Panc1 (cell line): Measurements from ENCODE around the gene DEK. TPM values are rescaled to one million over a fixed set of nuclear protein-coding genes. Genes with fewer than 3 reads are reported as not detected.

Source experiments
- ATAC-seq: fragments of 200-7000 bp; cut with Tn5 transposase; 2 replicates; pipeline ENCODE4 v1.9.1; 2020; ENCODE audit warnings: mild to moderate bottlenecking, moderate library complexity
- BruUV-seq: library from RNA; stranded (reverse); fragments of 400-500 nt; replicated peaks from 2 replicates; lab custom pipeline; 2021; lab: Mats Ljungman, UMichigan
- CTCF ChIA-PET: fragments of 300-600 bp; sonication (Branson Sonifier 250); formaldehyde crosslinking; loops from one replicate; lab custom pipeline; 2022; ENCODE audit warnings: antibody characterized with exemption; lab: Charles Lee
- POLR2A ChIA-PET: fragments of 300-600 bp; sonication (Branson Sonifier 250); formaldehyde crosslinking; loops from one replicate; lab custom pipeline; 2022; ENCODE audit warnings: antibody characterized with exemption; lab: Charles Lee
- DNase-seq: peaks from one replicate; pipeline ENCODE4 v3.0.0-alpha.2; 2010; ENCODE audit warnings: low read depth, low spot score
- H3K27ac ChIP-seq: 2 replicates; pipeline ENCODE4 v1.5.1; 2011; ENCODE audit warnings: mild to moderate bottlenecking, low read length, inconsistent platforms
- H3K27me3 ChIP-seq: fragments of 200-500 bp; sonication (Bioruptor generic); 2 replicates; pipeline ENCODE4 v1.6.0; 2014; ENCODE audit warnings: low read length, inconsistent platforms; ENCODE audit not compliant: control insufficient read depth, insufficient read depth
- H3K36me3 ChIP-seq: fragments of 200-500 bp; sonication (Bioruptor generic); 2 replicates; pipeline ENCODE4 v1.5.1; 2014; ENCODE audit warnings: inconsistent platforms, mild to moderate bottlenecking, low read length, moderate library complexity; ENCODE audit not compliant: control insufficient read depth, insufficient read depth
- H3K4me1 ChIP-seq: 2 replicates; pipeline ENCODE4 v1.5.1; 2011; ENCODE audit warnings: inconsistent platforms, mild to moderate bottlenecking, low read length, moderate library complexity; ENCODE audit not compliant: control insufficient read depth, insufficient read depth
- H3K4me3 ChIP-seq, 2 experiments: 2 replicates each; pipeline ENCODE4 v1.5.1; 2011 to 2012; ENCODE audit warnings: low read depth in 2 of 2, low read length in 2 of 2, mild to moderate bottlenecking in 2 of 2, inconsistent platforms in 1 of 2, moderate library complexity in 1 of 2
- H3K9me3 ChIP-seq: fragments of 200-500 bp; sonication (Bioruptor generic); 2 replicates; pipeline ENCODE4 v1.5.1; 2014; ENCODE audit warnings: low read depth, mild to moderate bottlenecking, inconsistent platforms, low read length, moderate library complexity; ENCODE audit not compliant: control insufficient read depth, insufficient read depth
- CTCF ChIP-seq: fragments of 450-650 bp; IDR thresholded peaks from 2 replicates; pipeline ENCODE4 v1.5.1; 2017; ENCODE audit warnings: mild to moderate bottlenecking
- POLR2AphosphoS5 ChIP-seq: IDR thresholded peaks from 2 replicates; pipeline ENCODE4 v1.6.1; 2012; ENCODE audit warnings: mild to moderate bottlenecking, low read depth, low read length, moderate library complexity
- SIN3A ChIP-seq: IDR thresholded peaks from 2 replicates; pipeline ENCODE4 v1.6.1; 2012; ENCODE audit warnings: low read depth, mild to moderate bottlenecking, low read length, moderate library complexity, borderline replicate concordance; ENCODE audit not compliant: insufficient read depth
- TCF7L2 ChIP-seq: IDR thresholded peaks from 2 replicates; pipeline ENCODE4 v1.6.1; 2011; ENCODE audit warnings: mild to moderate bottlenecking, low read depth, low read length, inconsistent platforms
- in situ Hi-C: cut with HindIII; loops from 2 replicates; pipeline ENCODE4 v1.10.0; 2016; ENCODE audit warnings: low sequenced_read_pairs, low pct_unique_long_range_greater_than_20kb
- intact Hi-C: fragments of 100-400 bp; cut with micrococcal nuclease; formaldehyde crosslinking; loops from one replicate; pipeline ENCODE4 v1.10.0; 2022; ENCODE audit not compliant: unreplicated experiment
- total RNA-seq: library from RNA; stranded (reverse); gene quantifications from one replicate; pipeline ENCODE4 v1.2.1, GENCODE V29; 2021; ENCODE audit not compliant: unreplicated experiment
- TF ChIP-seq, protein P1 (sequence below), 2 experiments: IDR thresholded peaks; 2 replicates each; pipeline ENCODE4 v1.6.1; 2011 to 2012; ENCODE audit warnings: low read depth in 2 of 2, control low read depth in 1 of 2, low read length in 1 of 2, mild to moderate bottlenecking in 1 of 2, moderate library complexity in 1 of 2; ENCODE audit not compliant: insufficient read depth in 1 of 2

Gene DEK
- total RNA-seq, 1 experiment from 2014 or later = 177 TPM

DNA sequence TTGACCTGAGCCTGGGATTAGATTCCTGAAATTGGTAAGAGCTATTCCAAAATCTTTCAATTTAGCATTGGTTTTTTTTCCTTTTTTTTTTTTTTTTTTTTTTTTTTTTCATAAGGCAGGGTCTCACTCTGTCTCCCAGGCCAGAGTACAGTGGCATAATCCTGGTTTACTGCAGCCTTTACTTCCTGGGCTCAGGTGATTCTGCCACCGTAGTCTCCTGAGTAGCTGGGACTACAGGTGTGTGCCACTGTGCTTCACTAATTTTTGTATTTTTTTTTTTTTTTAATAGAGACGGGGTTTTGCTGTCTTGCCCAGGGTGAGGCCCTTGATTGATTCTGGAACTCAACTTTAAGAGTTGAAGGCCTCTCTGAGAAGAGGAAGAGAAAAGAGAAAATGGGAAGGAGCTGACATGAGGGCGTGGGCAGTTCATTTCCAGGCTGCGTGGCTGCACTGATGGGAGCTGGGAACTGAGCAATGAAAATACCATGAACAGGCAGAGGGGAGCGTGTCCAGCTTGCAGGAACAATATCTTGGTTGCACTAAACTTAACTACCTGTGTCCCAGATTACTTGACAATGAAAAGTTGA, 84.5 kb downstream of the DEK start:
- Histone ChIP-seq H3K4me1 (no peaks in the 10 kb centered on the region), H3K36me3 (no peaks in the 10 kb centered on the region), H3K4me3 (no peak overlapping the region), H3K9me3 (no peaks in the 10 kb centered on the region), H3K27ac (no peak overlapping the region), H3K27me3 (no peaks in the 10 kb centered on the region)
- BruUV-seq = no TSS peak
- ATAC-seq (no peak), DNase-seq (no peak)
- TF ChIP-seq, protein P1, sequence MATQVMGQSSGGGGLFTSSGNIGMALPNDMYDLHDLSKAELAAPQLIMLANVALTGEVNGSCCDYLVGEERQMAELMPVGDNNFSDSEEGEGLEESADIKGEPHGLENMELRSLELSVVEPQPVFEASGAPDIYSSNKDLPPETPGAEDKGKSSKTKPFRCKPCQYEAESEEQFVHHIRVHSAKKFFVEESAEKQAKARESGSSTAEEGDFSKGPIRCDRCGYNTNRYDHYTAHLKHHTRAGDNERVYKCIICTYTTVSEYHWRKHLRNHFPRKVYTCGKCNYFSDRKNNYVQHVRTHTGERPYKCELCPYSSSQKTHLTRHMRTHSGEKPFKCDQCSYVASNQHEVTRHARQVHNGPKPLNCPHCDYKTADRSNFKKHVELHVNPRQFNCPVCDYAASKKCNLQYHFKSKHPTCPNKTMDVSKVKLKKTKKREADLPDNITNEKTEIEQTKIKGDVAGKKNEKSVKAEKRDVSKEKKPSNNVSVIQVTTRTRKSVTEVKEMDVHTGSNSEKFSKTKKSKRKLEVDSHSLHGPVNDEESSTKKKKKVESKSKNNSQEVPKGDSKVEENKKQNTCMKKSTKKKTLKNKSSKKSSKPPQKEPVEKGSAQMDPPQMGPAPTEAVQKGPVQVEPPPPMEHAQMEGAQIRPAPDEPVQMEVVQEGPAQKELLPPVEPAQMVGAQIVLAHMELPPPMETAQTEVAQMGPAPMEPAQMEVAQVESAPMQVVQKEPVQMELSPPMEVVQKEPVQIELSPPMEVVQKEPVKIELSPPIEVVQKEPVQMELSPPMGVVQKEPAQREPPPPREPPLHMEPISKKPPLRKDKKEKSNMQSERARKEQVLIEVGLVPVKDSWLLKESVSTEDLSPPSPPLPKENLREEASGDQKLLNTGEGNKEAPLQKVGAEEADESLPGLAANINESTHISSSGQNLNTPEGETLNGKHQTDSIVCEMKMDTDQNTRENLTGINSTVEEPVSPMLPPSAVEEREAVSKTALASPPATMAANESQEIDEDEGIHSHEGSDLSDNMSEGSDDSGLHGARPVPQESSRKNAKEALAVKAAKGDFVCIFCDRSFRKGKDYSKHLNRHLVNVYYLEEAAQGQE (IDR thresholded peaks at IDR 0.05; ENCODE audit: insufficient read depth in 1 of 2, low read depth in 2 of 2, low read length in 1 of 2) = no peak
- TF ChIP-seq CTCF (no peak), POLR2AphosphoS5 (no peak), SIN3A (no peak), TCF7L2 (no peak)
- intact Hi-C loops = no loop called here
- in situ Hi-C loops = no loop called here
- ChIA-PET POLR2A (interaction anchor here (0.7 kb wide), 1 partner anchor 22 kb away, joined by 4 read pairs; no protein-coding TSS in a partner anchor), CTCF (no interaction called here)

DNA sequence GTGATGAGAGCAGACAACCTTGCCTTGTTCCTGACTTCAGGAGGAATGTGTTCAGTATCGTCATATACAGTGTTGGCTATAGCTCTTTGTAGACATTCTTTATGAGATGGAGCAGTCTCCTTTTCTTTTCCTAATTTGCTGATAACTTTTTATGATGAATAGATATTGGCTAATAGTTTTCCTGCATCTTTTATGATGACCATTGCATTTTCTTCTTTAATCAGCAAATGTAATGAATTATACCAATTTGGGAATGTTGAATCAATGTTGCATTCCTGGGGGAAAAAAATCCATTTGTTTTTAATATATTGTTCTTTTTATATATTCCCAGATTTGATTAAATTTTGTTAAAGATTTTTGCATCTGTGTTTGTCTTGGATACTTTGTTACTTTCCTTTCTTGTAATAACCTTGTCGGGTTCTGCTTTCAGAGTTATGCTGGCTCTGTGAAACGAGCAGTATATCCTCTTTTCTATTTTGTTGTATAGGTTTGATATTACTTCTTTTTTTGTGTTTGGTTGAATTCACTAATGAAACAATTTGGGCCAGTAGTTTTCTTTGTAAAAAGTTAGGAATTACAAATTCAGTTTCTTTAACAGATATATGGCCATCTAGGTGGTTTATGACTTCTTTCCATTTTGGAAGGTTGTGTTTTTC, 85.2 kb downstream of the DEK start:
- H3K36me3 ChIP-seq = no peaks in the 10 kb centered on the region
- intact Hi-C loops = no loop called here

More for the DNA sequence above, 85.2 kb downstream of the DEK start:
- ATAC-seq (no peak), DNase-seq (no peak)
- CTCF ChIA-PET = no interaction called here
- no peak overlapping the region for H3K27ac ChIP-seq
- H3K9me3 ChIP-seq = no peaks in the 10 kb centered on the region
- H3K4me1 ChIP-seq = no peaks in the 10 kb centered on the region
- in situ Hi-C loops = no loop called here
- BruUV-seq = no TSS peak
- TF ChIP-seq POLR2AphosphoS5 (no peak), SIN3A (no peak)
- H3K4me3 ChIP-seq = no peak overlapping the region
- POLR2A ChIA-PET = interaction anchor here (0.7 kb wide), 1 partner anchor 23 kb away, joined by 4 read pairs; no protein-coding TSS in a partner anchor
- H3K27me3 ChIP-seq = no peaks in the 10 kb centered on the region
